A673 (cell line): ENCODE results near the gene HP1BP3. TPM values are rescaled to one million over a fixed set of nuclear protein-coding genes. Genes with fewer than 3 reads are reported as not detected.

Experiments used
- BruUV-seq: library from RNA; stranded (reverse); fragments of 400-500 nt; replicated peaks from 2 replicates; lab custom pipeline; 2021; lab: Mats Ljungman, UMichigan
- CTCF ChIA-PET: fragments of 300-600 bp; sonication (Branson Sonifier 250); formaldehyde crosslinking; loops from one replicate; lab custom pipeline; 2022; ENCODE audit warnings: antibody characterized with exemption; lab: Charles Lee
- POLR2A ChIA-PET: fragments of 300-600 bp; sonication (Branson Sonifier 250); formaldehyde crosslinking; loops from one replicate; lab custom pipeline; 2022; ENCODE audit warnings: antibody characterized with exemption; ENCODE audit not compliant: low non-redundant PET; lab: Charles Lee
- DNase-seq: peaks from one replicate; pipeline ENCODE4 v3.0.0-alpha.2; 2015; ENCODE audit warnings: low spot score
- H3K27ac ChIP-seq: fragments of 200-600 bp; sonication (generic); 2 replicates; pipeline ENCODE4 v1.5.1; 2016; ENCODE audit warnings: mixed run types, low read depth, mild to moderate bottlenecking, mixed read lengths, antibody characterized with exemption, low read length; ENCODE audit not compliant: poor library complexity, severe bottlenecking
- H3K27me3 ChIP-seq: fragments of 200-600 bp; sonication (generic); replicated peaks from 2 replicates; pipeline ENCODE4 v1.6.1; 2017; ENCODE audit warnings: mixed run types, low read depth, mild to moderate bottlenecking, mixed read lengths, antibody characterized with exemption, low read length; ENCODE audit not compliant: insufficient read depth, poor library complexity
- H3K36me3 ChIP-seq: fragments of 200-600 bp; sonication (generic); 2 replicates; pipeline ENCODE4 v1.6.1; 2016; ENCODE audit warnings: mixed run types, mild to moderate bottlenecking, mixed read lengths, antibody characterized with exemption, low read length; ENCODE audit not compliant: insufficient read depth, poor library complexity, severe bottlenecking
- H3K4me1 ChIP-seq: fragments of 200-600 bp; sonication (generic); 2 replicates; pipeline ENCODE4 v1.6.1; 2017; ENCODE audit warnings: mixed run types, mild to moderate bottlenecking, mixed read lengths, antibody characterized with exemption, low read length; ENCODE audit not compliant: insufficient read depth, poor library complexity, severe bottlenecking
- H3K4me3 ChIP-seq: fragments of 200-600 bp; sonication (generic); 2 replicates; pipeline ENCODE4 v1.5.1; 2016; ENCODE audit warnings: low read depth, mixed run types, mild to moderate bottlenecking, mixed read lengths, low read length; ENCODE audit not compliant: poor library complexity, severe bottlenecking
- H3K9me3 ChIP-seq: fragments of 200-600 bp; sonication (generic); 2 replicates; pipeline ENCODE4 v1.6.1; 2016; ENCODE audit warnings: mixed run types, low read depth, mild to moderate bottlenecking, mixed read lengths, antibody characterized with exemption, low read length; ENCODE audit not compliant: poor library complexity, severe bottlenecking
- EZH2 ChIP-seq: fragments of 200-600 bp; sonication (generic); IDR thresholded peaks from 2 replicates; pipeline ENCODE4 v1.6.1; 2017; ENCODE audit warnings: borderline replicate concordance, low read depth, mild to moderate bottlenecking, mixed read lengths, antibody characterized with exemption, low read length; ENCODE audit not compliant: poor library complexity, severe bottlenecking
- intact Hi-C: fragments of 100-400 bp; cut with micrococcal nuclease; formaldehyde crosslinking; loops from one replicate; pipeline ENCODE4 v1.10.0; 2022; ENCODE audit not compliant: unreplicated experiment
- total RNA-seq: library from RNA; stranded (reverse); gene quantifications from 2 replicates; pipeline ENCODE4 v1.2.3, GENCODE V29; 2021
- TF ChIP-seq, protein P1 (sequence below): fragments of 300-800, 200-600 bp; sonication (generic); conservative IDR thresholded peaks from 2 replicates; pipeline ENCODE4 v1.5.1; 2017; ENCODE audit warnings: low read depth, mild to moderate bottlenecking, antibody characterized with exemption, low read length, moderate library complexity, mixed read lengths

Gene HP1BP3
- total RNA-seq, 1 experiment from 2014 or later, result 337 TPM

DNA sequence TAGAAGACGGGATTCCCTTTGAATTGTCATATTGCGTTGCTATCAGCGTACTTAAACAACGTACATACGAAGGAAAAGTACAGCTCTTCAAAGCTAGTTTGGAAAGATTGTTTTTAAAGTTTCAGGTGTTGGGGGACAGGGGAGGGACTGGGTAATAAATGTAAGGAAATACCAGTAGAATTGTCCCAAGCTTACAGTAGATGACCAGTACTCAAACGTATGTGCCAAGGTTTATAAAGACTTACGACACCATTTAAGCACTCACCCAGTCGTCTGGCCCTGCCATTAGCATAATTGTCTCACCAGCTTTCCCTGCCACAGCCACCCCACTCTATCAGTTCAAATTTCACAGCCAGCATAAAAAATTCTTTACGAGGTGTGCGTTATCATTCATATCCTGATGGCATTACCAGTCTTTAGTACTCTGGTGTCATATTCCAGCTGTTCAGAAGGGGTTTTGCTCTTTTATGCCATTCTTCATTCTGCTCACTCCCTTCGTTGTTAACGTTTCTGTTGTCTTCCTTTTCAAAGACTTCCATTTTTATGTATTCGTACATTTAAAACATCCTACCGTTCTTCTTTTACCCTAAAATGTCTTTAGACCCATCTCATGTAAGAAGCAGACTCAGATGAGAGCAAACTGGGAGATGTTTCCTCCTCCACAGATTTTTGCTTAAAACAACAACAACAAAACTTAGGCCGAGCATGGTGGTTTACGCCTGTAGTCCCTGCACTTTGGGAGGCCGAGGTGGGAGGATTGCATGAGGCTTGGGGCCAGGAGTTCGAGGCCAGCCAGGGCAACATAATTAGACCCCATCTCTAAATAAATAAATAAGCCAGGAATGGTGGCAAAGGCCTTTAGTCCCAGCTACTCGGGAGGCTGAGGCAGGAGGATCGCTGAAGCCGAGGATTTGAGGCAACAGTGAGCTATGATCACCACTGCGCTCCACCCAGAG is 1.0 kb upstream of the HP1BP3 start:
- TF ChIP-seq EZH2, result no peak
- TF ChIP-seq, protein P1, sequence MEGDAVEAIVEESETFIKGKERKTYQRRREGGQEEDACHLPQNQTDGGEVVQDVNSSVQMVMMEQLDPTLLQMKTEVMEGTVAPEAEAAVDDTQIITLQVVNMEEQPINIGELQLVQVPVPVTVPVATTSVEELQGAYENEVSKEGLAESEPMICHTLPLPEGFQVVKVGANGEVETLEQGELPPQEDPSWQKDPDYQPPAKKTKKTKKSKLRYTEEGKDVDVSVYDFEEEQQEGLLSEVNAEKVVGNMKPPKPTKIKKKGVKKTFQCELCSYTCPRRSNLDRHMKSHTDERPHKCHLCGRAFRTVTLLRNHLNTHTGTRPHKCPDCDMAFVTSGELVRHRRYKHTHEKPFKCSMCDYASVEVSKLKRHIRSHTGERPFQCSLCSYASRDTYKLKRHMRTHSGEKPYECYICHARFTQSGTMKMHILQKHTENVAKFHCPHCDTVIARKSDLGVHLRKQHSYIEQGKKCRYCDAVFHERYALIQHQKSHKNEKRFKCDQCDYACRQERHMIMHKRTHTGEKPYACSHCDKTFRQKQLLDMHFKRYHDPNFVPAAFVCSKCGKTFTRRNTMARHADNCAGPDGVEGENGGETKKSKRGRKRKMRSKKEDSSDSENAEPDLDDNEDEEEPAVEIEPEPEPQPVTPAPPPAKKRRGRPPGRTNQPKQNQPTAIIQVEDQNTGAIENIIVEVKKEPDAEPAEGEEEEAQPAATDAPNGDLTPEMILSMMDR, result no peak
- Histone ChIP-seq H3K27ac (peak overlapping the region; percentile 98), H3K9me3 (no peaks in the 10 kb centered on the region), H3K4me1 (peaks cover 12% of the 10 kb centered on the region), H3K36me3 (no peaks in the 10 kb centered on the region), H3K27me3 (no peaks in the 10 kb centered on the region), H3K4me3 (peak overlapping the region; percentile 99)
- ChIA-PET CTCF (interaction anchor here (2.0 kb wide), 2 partner anchors 91 to 407 kb away, joined by 6 to 7 read pairs; no protein-coding TSS in a partner anchor), POLR2A (no interaction called here)
- peak; percentile 46 for DNase-seq
- intact Hi-C loops, result no loop called here
- no TSS peak for BruUV-seq

DNA sequence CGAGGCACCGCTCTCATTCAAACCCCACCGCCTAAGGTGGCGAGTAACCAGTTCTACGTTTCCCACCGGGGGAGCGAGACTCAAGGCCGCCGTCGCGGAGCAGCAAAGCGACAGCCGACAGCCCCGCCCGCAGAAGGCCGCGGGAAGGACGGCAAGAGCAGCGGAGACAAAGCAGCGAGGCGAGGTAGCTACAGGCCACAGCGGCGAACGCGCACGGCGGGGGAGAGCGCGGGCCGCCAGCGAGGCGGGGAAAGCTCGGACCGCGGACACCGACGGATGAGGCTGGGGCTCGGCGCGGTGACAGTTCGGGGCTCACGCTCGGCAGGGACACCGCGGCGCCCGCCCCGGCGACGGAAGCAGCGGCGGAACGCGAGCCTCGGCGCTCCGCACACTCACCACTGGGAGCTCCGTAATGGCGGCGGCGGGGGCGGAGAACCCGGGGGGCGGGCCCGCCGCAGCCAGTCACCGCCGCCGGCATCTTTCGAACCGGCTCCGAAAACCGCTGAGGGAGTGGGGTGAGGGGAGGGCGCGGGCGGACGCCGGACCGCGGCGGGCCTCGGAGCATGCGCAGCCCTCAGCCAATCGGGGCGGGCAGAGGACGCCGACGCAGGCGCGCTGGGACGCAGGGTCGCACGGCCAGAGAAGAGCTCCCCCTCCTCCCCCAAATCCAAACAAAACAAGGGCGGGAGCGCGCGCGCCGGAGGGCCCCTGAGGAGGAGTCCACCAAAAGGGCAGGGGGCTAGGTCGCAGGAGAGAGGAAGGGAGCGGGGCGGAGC is 666 bp downstream of the HP1BP3 start:
- Histone ChIP-seq H3K4me3 (peak overlapping the region; percentile 99), H3K27ac (peak overlapping the region; percentile 98), H3K9me3 (no peaks in the 10 kb centered on the region), H3K4me1 (peaks cover 17% of the 10 kb centered on the region), H3K36me3 (peaks cover 5% of the 10 kb centered on the region), H3K27me3 (no peaks in the 10 kb centered on the region)
- CTCF ChIA-PET, result interaction anchor here (0.6 to 2.0 kb wide), 4 partner anchors 79 to 582 kb away, joined by 3 to 7 read pairs (median 5); no protein-coding TSS in a partner anchor
- BruUV-seq, result no TSS peak
- intact Hi-C loops, result no loop called here
- POLR2A ChIA-PET, result interaction anchor here (0.5 to 0.9 kb wide), 7 partner anchors 26 to 1714 kb away, joined by 3 to 4 read pairs (median 4); no protein-coding TSS in a partner anchor
- TF ChIP-seq, protein P1, result no peak
- TF ChIP-seq EZH2, result no peak
- peak; percentile 96 for DNase-seq

DNA sequence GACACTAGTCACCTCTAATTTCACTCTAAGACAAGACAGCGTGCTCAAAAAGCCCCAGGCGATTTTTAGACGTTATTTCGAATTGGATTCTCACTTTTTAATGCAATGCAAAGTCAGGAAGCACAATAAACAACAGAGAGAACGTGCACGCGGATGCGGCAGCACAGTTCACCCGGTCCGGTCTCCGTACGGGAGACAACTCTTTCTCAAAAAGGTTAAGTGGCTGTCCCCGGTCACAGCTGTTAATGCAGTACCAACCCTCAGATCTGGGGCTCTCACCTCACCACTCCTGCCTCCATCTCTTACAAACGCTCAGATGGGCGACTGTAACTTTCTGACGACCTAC is 1.2 kb downstream of the HP1BP3 start:
- CTCF ChIA-PET, result interaction anchor here (2.0 kb wide), 1 partner anchor 89 kb away, joined by 6 read pairs; no protein-coding TSS in a partner anchor
- Histone ChIP-seq H3K4me3 (peak overlapping the region; percentile 99), H3K27me3 (no peaks in the 10 kb centered on the region), H3K36me3 (peaks cover 5% of the 10 kb centered on the region), H3K4me1 (peaks cover 17% of the 10 kb centered on the region), H3K9me3 (no peaks in the 10 kb centered on the region), H3K27ac (peak overlapping the region; percentile 98)
- no TSS peak for BruUV-seq
- POLR2A ChIA-PET, result interaction anchor here (0.5 to 0.6 kb wide), 2 partner anchors 41 to 360 kb away, joined by 3 to 4 read pairs; no protein-coding TSS in a partner anchor
- intact Hi-C loops, result no loop called here
- no peak for TF ChIP-seq EZH2
- TF ChIP-seq, protein P1, result no peak
- no peak for DNase-seq
